AG08395 (cell line): ENCODE results near the gene TNFRSF18.

Source experiments
- DNase-seq: peaks from one replicate; pipeline ENCODE4 v3.0.0; 2012; ENCODE audit warnings: mixed read lengths, low spot score

Gene TNFRSF18

DNA sequence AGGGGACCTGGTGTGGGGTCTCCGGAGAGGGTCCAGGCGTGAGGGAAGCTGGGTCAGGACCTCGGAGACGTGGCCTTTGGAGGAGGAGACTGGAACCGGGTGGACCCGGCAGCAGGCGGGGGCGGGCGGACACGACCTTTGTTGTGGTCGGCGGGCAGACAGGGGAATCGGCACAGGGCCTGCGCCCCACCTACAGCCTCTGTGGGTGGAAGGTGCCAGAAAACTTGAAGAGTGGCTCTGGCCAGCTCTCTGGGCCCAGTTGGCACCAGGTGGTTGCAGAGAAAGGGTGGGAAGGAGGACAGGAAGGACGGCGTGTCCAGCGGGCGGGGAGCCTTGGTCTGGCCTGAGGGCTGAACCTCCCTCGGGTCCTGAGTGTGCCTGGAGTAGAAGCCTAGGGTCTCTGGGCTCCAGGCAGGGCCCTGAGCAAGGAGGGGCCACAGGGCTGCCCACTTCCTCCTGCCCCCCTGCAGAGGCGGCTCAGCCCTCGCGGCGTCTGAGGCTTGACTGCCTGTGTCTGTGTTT lies 40.4 kb downstream of the TNFRSF18 start:
- DNase-seq = no peak

DNA sequence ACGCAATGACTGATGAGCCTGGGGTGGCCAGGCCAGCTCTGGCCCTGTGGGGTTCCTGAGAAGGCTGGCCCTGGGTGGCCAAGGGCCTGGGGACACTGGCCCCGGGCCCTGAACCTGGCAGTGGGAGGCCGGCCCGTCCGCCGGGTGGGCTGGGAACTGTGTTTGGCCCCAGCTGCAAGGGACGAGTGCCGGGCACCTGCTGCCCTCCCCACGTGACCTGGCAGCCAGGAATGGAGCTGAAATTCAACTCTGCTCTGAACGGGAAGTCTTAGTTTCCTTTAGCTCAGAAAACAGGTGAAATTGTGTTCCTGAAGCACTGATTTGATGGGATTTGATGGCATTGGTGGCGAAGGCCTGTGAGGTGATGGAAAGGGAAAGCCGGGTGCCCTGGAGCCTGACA lies 40.9 kb downstream of the TNFRSF18 start:
- no peak for DNase-seq

DNA sequence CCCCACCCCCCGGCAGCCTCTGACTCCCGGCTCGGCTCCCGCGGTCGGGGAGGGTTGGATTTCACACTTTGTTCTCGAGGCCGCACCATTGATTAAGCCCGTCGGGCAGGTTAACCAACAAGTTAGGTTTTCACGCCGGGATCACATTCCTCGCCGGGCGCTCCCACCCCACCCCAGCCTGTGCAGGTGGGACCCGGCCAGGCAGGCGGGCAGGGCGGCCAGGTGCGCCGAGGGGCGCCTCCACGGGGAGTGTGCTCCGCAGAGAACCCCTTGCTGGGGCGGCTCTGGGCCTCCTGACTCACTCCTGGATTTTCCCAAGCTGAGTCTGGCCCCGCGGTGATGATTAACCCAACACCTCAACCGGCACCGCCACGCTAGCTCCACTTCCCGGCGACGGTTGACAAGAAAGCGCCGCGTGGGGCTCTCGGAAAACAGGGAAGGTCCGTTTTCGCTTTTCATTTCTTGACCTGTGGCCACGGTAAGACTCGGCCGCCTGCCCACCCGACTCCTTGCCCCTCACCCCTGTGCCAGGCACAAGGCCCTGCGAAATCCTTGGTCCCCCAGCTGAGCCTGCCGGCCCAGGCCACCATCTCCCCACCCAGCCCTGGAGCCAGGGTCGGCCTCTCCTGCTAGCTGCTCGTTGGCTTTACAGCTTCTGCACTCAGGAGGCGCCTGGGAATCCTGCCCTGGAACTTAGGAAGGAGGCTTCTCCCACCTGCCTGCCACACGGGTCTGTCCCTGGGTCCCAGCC lies 41.5 kb downstream of the TNFRSF18 start:
- no peak for DNase-seq

DNA sequence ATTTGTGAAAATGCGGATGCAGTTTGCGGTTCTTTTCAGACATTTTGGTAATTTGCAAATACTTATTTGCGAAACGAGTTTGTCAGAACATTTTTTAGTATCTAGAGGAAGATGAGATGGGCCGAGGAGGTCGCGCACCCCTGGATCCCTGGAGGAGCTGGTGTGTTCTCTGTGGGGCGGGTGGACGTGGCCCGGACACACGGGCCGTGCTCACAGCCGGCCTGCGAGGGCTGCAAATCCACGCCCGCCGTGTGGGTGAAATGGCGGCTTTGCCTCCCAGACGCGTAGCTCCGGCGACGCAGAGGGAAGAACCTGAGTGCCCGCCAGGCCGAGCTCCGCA lies 42.1 kb downstream of the TNFRSF18 start:
- no peak for DNase-seq

DNA sequence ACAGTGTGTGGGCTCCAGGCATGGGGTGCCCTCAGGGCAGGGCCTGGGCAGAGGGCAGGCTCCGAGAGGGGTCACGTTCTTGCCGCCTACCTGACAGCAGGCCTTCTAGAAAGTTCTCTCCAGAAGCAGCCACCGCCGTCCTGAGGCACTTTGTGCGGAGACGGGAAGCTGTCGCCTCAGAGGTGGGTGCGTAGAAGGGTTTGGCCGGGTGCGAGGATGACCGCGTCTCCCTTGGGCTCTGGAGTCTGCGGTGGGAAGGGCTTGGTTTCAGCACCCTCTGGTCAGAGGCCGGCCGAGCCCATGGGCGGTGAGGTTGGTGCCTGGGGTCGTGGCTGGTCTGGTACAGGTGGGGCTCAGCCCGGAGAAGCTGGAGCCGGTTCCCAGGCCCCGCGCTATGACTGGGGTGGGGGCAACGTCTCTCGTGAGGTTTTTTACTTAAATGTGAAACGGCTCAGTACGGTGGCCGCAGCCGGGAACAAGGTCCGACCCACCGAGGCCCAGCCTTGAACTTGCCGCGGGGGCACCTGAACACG lies 42.8 kb downstream of the TNFRSF18 start:
- no peak for DNase-seq

DNA sequence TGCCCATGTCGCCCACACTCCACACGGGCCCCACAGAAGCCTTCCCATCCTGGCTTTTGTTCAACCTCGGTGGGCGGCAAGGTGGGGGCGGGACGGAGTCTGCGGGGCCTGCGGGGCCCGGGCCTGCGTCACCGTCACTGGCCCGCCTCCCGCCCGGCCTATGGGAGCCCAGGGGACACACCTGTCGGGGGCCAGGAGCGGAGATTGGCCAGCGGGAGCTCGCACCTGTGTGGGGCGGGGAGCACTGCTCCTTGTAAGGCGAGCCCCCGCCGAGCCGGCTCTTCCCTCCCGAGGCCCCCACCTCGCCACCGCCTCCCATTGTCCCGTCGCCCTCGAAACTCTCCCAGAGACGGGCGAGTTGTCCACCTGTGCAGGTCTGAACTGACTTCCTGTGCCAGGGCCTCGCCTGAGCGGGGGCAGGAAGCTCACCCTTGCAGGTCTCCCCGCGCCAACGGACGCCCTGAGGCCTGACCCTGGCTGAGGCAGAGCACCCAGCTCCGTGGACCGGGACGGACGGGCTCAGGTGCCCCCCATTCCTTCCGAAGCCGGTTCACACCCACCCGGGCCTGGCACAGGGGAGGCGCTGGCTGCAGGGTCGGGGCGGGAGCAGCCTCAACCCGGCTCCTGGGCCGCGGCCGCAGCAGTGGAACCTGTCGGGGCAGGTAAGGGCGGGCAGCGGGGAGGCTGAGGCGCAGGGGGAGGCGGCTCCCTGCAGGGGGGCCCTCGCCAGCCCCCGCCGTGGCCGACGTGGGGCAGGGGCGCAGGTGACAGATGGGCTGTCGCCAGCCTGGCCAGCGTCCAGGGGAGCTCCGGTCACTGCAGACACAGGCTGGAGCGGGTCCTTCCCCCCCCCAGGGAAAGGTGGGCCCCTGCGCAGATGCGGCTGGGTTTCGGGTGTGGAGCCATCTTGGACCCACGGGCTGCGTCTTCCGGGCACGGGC lies 43.5 kb downstream of the TNFRSF18 start:
- no peak for DNase-seq

DNA sequence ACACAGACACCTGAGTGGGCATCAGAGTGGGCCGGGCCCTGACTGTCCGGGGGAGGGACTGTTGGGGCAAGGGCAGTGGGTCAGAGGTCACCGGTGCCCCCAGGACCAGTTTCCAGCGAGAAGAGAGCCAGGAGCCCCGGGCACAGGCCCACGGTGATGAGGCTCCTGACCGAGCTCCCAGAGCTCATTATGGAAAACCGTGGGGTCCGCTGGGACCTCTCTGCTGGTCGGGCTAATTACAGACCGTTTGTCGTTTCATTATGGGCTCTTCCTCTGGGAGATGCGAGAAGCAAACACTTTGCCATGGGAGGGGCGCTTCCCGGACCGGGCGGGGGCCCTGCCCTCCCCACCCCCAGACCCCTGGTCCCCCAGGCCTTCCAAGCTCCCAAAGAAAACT lies 44.7 kb downstream of the TNFRSF18 start:
- DNase-seq = no peak

DNA sequence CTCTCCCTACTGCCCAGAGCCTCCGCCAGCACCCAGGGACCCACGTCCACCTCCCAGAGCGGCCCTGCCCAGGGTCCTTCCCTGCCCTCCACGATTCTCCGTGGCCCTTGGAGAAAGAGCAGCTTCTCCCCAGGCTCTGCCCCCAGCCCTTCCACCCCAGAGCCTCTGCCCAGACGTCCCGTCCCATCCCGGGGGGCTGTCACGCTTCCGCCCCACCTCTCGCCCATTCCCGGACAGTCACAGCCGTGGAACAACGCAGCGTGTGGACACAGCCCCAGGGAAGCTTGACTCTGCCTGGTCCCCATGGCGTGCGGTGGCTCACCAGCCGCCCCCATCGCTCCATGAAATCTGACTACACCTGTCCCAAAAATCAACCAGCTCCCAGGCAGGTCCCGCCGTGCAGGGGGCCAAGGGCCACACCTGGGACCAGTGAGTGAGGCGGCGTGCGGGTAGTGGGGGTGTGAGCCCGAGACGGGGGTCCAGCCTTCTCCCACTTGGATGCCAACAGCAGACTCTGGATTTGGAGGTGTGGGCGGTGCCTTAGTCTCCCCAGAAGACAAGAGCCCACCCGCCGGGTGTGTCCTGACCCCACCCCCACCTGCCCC lies 45.2 kb downstream of the TNFRSF18 start:
- DNase-seq = no peak

DNA sequence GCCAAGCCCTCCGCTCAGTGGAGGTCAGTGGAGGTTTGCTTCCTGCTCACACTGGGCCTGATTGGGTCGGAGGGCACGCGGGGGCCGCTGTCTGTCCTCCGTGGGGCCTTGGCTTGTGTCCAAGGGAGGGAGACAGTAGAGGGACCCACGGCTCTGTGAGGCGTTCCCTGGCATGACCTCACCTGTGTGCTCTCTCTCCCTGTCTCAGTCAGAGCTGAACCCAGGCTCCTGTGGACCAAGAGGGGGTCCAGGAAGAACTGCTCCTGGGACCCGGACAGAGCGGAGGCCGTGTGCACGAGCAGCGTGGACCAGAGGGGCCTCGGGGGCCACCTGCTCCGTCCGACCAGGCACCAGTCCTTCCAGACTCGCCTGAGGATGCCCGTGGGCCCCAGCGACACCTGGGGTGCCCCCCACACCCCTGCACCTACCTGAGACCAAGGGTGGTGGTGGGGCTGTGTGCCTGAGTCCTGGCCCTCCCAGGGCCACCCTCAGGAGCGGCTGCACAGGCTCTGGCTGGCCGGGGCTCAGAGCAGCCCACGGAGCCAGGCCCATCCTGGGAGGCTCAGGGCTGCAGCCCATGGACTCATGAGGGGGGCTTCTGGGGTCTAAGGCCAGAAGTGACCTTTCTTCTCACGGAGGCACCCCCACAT lies 46.0 kb downstream of the TNFRSF18 start:
- DNase-seq = no peak

DNA sequence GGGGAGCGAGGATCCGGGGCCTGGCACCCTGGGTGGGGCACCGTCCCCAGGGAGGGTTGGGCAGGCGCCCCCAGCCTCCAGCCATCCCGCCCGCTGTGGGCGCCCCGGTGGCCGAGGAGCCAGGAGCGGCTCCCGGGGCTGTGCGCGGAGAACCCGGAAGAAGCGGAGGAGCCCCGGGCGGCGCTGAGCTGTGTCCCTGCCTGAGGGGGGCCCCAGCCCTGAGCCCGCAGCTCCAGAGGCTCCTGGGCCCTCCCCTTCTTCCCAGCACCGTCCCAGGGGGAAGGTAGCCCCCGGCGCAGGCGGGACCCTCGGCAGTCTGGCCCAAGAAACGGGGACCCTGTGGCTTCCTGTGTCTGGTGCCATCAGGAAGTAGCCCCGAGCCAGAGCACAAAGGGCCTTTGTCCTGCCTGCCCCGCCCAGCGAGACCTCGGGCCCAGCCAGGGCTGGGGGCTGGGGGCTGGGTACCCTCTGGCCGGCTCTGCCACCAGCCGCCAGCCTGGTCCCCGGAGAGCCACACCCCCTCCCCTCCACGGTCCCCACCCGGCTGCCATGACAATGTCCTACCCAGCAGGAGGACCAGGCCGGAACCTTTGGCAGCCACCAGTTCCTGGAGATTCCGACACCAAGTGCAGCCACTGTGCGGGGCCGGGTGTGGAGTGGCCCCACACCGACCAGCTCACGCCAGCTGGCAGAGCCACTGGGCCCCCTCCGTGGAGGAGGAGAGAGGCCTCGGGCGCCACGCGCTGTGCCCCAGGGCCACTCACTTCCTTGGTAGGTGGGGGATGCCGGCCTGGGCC lies 48.3 kb downstream of the TNFRSF18 start:
- DNase-seq = peak; percentile 60

DNA sequence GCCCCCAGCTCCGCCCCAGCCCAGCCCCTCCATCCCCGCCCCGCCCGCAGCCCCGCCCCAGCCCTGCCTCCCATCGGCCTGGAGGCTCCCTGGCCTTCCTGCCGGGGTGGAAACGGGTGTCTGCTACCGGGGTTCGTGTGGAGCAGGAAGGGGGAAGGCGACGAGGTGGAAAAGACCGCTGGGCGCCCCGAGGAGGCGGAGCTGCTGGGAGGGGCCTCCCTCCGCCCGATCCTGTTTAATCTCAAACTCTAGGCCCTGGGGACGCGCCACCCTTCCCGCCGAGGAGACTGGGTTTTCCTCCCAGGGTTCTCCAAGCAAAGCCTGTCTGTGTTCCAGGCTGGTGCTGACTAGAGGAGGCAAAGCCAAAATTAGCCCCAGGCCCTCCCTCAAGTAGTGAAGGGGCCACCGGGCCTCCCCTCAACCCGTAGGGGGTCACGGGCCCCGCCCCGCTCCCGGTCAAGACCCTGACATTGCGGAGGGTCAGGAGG lies 48.9 kb downstream of the TNFRSF18 start:
- peak; percentile 99 for DNase-seq

DNA sequence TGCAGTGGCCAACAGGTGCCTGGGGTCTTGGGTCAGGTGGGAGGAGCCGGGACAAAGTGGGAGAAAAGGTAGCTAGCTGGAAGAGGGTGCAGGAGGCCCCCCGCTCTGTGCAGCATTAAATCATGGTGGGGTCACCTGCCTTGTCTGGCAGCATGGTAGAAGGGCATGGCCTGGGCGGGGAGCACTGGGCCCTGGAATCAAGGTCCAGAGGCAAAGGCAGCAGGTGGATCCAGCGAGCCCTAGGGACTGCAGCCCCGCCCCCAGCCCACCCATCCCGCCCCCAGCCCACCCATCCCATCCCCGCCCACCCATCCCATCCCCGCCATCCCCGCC lies 49.4 kb downstream of the TNFRSF18 start:
- DNase-seq = no peak

DNA sequence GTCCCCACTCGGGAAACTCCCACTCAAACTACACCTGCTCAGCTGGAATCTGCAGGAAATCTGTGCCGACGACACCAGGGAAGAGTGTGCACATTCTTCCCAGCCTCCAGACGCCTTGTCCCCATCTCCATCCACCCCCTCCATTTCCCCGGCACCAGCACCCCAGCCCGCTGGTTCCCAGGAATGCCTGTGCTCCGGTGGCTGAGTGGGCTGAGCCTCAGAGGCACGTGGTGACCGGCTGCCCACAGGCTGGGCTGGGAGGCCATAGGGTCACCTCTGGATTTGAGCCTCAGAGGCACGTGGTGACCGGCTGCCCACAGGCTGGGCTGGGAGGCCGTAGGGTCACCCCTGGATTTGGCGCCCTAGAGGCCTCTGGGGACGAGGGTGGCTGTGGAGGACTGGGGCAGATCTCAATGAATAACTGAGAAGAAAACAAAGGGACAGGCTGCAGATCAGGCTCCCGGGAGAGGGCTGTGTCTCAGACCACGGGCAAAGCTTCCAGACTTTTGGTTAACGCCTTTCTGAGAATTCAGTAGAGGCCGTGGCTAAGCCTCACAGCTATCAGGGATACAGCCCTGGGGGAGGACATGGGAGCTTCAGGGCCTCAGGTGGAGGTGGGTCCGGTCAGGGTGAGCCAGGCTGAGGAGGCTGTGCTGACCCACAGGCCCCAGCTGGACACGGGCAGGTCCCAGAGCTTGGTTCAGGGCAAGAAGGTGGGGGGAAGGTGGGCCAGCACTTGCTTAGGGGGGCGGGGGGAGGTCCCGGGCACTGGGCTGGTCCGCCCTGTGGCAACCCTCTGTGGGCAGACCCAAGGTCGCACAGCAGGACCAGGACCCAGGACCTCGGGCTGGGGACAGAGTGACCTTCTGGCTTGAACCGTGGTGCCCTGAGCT lies 50.0 kb downstream of the TNFRSF18 start:
- no peak for DNase-seq

DNA sequence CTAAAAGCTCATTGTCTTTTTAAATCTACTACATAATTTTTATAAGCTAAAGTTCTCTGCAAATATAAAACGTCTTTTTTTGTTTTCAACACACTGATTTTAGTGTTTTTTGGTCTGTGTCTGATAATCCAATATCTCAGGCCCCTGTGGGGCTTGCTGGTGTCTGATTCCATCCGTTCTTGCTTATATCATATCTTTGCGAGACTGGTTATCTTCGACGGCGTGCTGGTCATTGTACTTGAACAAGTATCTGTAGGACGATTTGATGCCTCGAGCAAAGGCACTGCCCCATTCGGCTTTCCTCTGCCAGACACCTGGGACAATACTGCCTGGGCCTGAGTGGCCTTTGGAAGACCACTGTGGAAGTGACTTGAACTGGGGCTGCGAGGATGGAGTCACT lies 51.1 kb downstream of the TNFRSF18 start:
- no peak for DNase-seq

DNA sequence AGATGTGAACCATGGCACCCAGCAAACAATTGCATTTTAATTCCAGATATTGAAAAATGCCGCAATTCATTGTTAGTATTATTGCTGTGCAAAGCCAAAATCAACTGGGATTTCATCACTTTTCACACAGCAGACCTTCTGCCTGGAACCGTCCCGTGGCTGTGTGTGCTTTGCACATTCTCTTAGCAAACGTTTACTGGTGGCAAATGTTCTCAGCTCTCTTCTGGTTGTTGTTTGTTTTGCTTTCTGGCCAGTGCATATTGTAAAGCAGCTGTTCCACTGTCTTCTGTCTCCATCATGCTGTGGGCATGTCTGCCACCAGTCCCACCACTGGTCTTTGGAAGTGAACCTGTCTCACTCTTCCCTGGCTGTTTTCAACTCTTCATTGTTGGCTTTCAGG lies 52.5 kb downstream of the TNFRSF18 start:
- DNase-seq = no peak
